ENCODE data around the gene IL31RA.

DNA sequence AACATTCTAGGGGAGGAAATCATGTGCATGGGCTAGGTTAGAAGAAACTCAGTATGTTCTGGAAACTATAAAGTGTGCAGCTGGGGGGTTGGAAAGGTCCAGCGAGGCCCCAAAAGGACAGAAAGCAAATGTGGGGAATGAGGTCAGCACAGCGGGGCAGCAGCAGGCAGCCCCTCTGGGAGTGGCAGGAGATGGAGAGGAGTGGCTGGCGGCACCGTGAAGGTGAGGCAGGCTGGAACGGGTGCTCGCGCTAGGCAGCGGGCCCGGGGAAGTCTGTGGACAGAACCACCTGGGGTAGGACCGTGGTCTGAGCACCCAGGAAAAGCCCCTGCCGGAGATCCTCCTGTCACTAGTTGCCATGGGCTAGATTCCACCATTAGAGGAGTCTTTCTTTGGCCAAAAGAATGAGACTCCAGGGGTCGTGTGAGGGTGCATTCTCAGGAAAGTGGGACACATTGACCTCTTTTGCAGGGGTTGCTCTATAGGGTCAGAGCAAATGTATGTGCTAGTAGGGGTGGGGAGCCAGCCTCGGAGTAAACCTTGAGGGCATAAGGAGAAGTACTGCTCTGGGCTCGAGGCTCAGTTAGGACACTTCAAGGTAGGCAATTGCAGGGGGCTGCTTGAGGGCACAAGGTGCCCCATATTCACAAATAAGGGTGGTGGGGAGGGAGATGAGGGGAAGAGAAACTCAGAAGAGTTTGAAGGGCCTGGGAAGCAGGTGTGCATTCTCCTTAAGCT is 82.4 kb downstream of the IL31RA start:
- TF ChIP-seq, protein P1, sequence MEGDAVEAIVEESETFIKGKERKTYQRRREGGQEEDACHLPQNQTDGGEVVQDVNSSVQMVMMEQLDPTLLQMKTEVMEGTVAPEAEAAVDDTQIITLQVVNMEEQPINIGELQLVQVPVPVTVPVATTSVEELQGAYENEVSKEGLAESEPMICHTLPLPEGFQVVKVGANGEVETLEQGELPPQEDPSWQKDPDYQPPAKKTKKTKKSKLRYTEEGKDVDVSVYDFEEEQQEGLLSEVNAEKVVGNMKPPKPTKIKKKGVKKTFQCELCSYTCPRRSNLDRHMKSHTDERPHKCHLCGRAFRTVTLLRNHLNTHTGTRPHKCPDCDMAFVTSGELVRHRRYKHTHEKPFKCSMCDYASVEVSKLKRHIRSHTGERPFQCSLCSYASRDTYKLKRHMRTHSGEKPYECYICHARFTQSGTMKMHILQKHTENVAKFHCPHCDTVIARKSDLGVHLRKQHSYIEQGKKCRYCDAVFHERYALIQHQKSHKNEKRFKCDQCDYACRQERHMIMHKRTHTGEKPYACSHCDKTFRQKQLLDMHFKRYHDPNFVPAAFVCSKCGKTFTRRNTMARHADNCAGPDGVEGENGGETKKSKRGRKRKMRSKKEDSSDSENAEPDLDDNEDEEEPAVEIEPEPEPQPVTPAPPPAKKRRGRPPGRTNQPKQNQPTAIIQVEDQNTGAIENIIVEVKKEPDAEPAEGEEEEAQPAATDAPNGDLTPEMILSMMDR (conservative IDR thresholded peaks at IDR 0.05): no peak
- TF ChIP-seq ZFX (IDR thresholded peaks at IDR 0.05): no peak

All from C4-2B (cell line).